Activated CD4-positive, alpha-beta memory T cell treated with anti-CD3 and anti-CD28 coated beads for 36 hours (primary cell): ENCODE results near the gene TRIM66. TPM values are rescaled to one million over a fixed set of nuclear protein-coding genes. Genes with fewer than 3 reads are reported as not detected.

Source experiments
- CTCF ChIA-PET: fragments of 350-600 bp; sonication (Branson Sonifier 250); formaldehyde crosslinking; loops from one replicate; lab custom pipeline; 2021; ENCODE audit warnings: antibody characterized with exemption, inconsistent platforms; lab: Charles Lee
- POLR2A ChIA-PET: fragments of 350-600 bp; sonication (Branson Sonifier 250); formaldehyde crosslinking; loops from one replicate; lab custom pipeline; 2021; ENCODE audit warnings: antibody characterized with exemption; lab: Charles Lee
- DNase-seq: peaks from one replicate; pipeline ENCODE4 v3.0.0-alpha.2; 2020
- H3K27ac Mint-ChIP-seq: one replicate; pipeline ENCODE4 v1.8.0; 2021; ENCODE audit warnings: mixed read lengths
- H3K27me3 Mint-ChIP-seq: one replicate; pipeline ENCODE4 v1.8.0; 2021; ENCODE audit warnings: mixed read lengths
- H3K36me3 Mint-ChIP-seq: one replicate; pipeline ENCODE4 v1.8.0; 2021; ENCODE audit warnings: mixed read lengths
- H3K4me1 Mint-ChIP-seq: one replicate; pipeline ENCODE4 v1.8.0; 2021; ENCODE audit warnings: low read depth, mixed read lengths
- H3K4me3 Mint-ChIP-seq: one replicate; pipeline ENCODE4 v1.8.0; 2021; ENCODE audit warnings: mild to moderate bottlenecking, mixed read lengths
- H3K9me3 Mint-ChIP-seq: one replicate; pipeline ENCODE4 v1.8.0; 2021; ENCODE audit warnings: mixed read lengths
- intact Hi-C: fragments of 100-400 bp; cut with micrococcal nuclease; formaldehyde crosslinking; loops from one replicate; pipeline ENCODE4 v1.15.1; 2023
- total RNA-seq, 2 experiments: library from RNA; stranded (reverse); gene quantifications; one replicate each; pipeline ENCODE4 v1.2.3, GENCODE V29; 2021

Gene TRIM66
- total RNA-seq, 2 experiments from 2014 or later, result 18.3 to 24.2 TPM

GRCh38 chr11:8638300-8638699, 44.2 kb downstream of the TRIM66 start:
- Mint-ChIP-seq H3K27me3 (no peaks in the 10 kb centered on the region), H3K36me3 (peaks cover 56% of the 10 kb centered on the region), H3K4me1 (no peaks in the 10 kb centered on the region), H3K27ac (no peak overlapping the region), H3K9me3 (peaks cover 5% of the 10 kb centered on the region), H3K4me3 (no peak overlapping the region)
- ChIA-PET CTCF (no interaction called here), POLR2A (no interaction called here)
- no peak for DNase-seq
- intact Hi-C loops, result no loop called here

- no peak for DNase-seq
- H3K4me3 Mint-ChIP-seq, result no peak overlapping the region
- POLR2A ChIA-PET, result no interaction called here
- no peaks in the 10 kb centered on the region for H3K27me3 Mint-ChIP-seq
- H3K9me3 Mint-ChIP-seq, result peaks cover 5% of the 10 kb centered on the region
- CTCF ChIA-PET, result interaction anchor here (0.7 kb wide), 1 partner anchor 871 kb away, joined by 3 read pairs; no protein-coding TSS in a partner anchor
- H3K36me3 Mint-ChIP-seq, result peaks cover 48% of the 10 kb centered on the region
- intact Hi-C loops, result no loop called here
- no peak overlapping the region for H3K27ac Mint-ChIP-seq
- H3K4me1 Mint-ChIP-seq, result no peaks in the 10 kb centered on the region
Observed at GRCh38 chr11:8636127-8636526, 46.3 kb downstream of the TRIM66 start.

GRCh38 chr11:8634498-8634897, 48.0 kb downstream of the TRIM66 start:
- peaks cover 48% of the 10 kb centered on the region for H3K36me3 Mint-ChIP-seq
- peaks cover 5% of the 10 kb centered on the region for H3K9me3 Mint-ChIP-seq
- POLR2A ChIA-PET, result no interaction called here

GRCh38 chr11:8631395-8632118, 50.9 kb downstream of the TRIM66 start:
- H3K9me3 Mint-ChIP-seq, result peaks cover 5% of the 10 kb centered on the region
- H3K4me3 Mint-ChIP-seq, result no peak overlapping the region
- intact Hi-C loops, result no loop called here
- H3K27me3 Mint-ChIP-seq, result no peaks in the 10 kb centered on the region
- no peaks in the 10 kb centered on the region for H3K4me1 Mint-ChIP-seq
- peaks cover 26% of the 10 kb centered on the region for H3K36me3 Mint-ChIP-seq
- DNase-seq, result no peak
- ChIA-PET POLR2A (no interaction called here), CTCF (interaction anchor here (1.3 kb wide), 1 partner anchor 328 kb away, joined by 3 read pairs; no protein-coding TSS in a partner anchor)
- no peak overlapping the region for H3K27ac Mint-ChIP-seq

More at GRCh38 chr11:8634498-8634897, 48.0 kb downstream of the TRIM66 start:
- Mint-ChIP-seq H3K4me1 (no peaks in the 10 kb centered on the region), H3K4me3 (no peak overlapping the region), H3K27me3 (no peaks in the 10 kb centered on the region), H3K27ac (no peak overlapping the region)
- CTCF ChIA-PET, result no interaction called here
- intact Hi-C loops, result no loop called here
- DNase-seq, result no peak

GRCh38 chr11:8624698-8625097, 57.8 kb downstream of the TRIM66 start:
- H3K4me1 Mint-ChIP-seq, result no peaks in the 10 kb centered on the region
- ChIA-PET CTCF (no interaction called here), POLR2A (no interaction called here)
- H3K27ac Mint-ChIP-seq, result no peak overlapping the region
- no peak for DNase-seq
- intact Hi-C loops, result no loop called here
- H3K36me3 Mint-ChIP-seq, result peaks cover 22% of the 10 kb centered on the region
- no peaks in the 10 kb centered on the region for H3K27me3 Mint-ChIP-seq
- H3K9me3 Mint-ChIP-seq, result no peaks in the 10 kb centered on the region
- no peak overlapping the region for H3K4me3 Mint-ChIP-seq

GRCh38 chr11:8621147-8621546, 61.3 kb downstream of the TRIM66 start:
- ChIA-PET POLR2A (no interaction called here), CTCF (no interaction called here)

GRCh38 chr11:8617063-8617462, 65.4 kb downstream of the TRIM66 start:
- CTCF ChIA-PET, result no interaction called here
- intact Hi-C loops, result no loop called here
- H3K27ac Mint-ChIP-seq, result no peak overlapping the region

More at GRCh38 chr11:8621147-8621546, 61.3 kb downstream of the TRIM66 start:
- Mint-ChIP-seq H3K4me1 (no peaks in the 10 kb centered on the region), H3K4me3 (no peak overlapping the region), H3K36me3 (peaks cover 32% of the 10 kb centered on the region), H3K27ac (no peak overlapping the region), H3K27me3 (no peaks in the 10 kb centered on the region), H3K9me3 (no peaks in the 10 kb centered on the region)
- DNase-seq, result no peak
- intact Hi-C loops, result no loop called here

GRCh38 chr11:8615291-8616032, 67.0 kb downstream of the TRIM66 start:
- Mint-ChIP-seq H3K27me3 (no peaks in the 10 kb centered on the region), H3K9me3 (no peaks in the 10 kb centered on the region), H3K4me3 (no peak overlapping the region), H3K27ac (no peak overlapping the region), H3K4me1 (peaks cover 3% of the 10 kb centered on the region), H3K36me3 (peaks cover 15% of the 10 kb centered on the region)
- no peak for DNase-seq
- ChIA-PET POLR2A (no interaction called here), CTCF (no interaction called here)
- intact Hi-C loops, result no loop called here

More at GRCh38 chr11:8617063-8617462, 65.4 kb downstream of the TRIM66 start:
- no peak for DNase-seq
- POLR2A ChIA-PET, result no interaction called here
- peaks cover 18% of the 10 kb centered on the region for H3K36me3 Mint-ChIP-seq
- H3K27me3 Mint-ChIP-seq, result no peaks in the 10 kb centered on the region
- no peaks in the 10 kb centered on the region for H3K9me3 Mint-ChIP-seq
- H3K4me1 Mint-ChIP-seq, result no peaks in the 10 kb centered on the region
- H3K4me3 Mint-ChIP-seq, result no peak overlapping the region

- Mint-ChIP-seq H3K4me1 (peaks cover 3% of the 10 kb centered on the region), H3K36me3 (peaks cover 14% of the 10 kb centered on the region), H3K4me3 (no peak overlapping the region), H3K27ac (no peak overlapping the region), H3K27me3 (no peaks in the 10 kb centered on the region), H3K9me3 (no peaks in the 10 kb centered on the region)
- intact Hi-C loops, result no loop called here
- DNase-seq, result no peak
- CTCF ChIA-PET, result no interaction called here
- POLR2A ChIA-PET, result no interaction called here
Observed at GRCh38 chr11:8614497-8614896, 68.0 kb downstream of the TRIM66 start.

- intact Hi-C loops, result no loop called here
- Mint-ChIP-seq H3K4me3 (no peak overlapping the region), H3K27me3 (no peaks in the 10 kb centered on the region), H3K27ac (no peak overlapping the region), H3K9me3 (no peaks in the 10 kb centered on the region), H3K36me3 (peaks cover 12% of the 10 kb centered on the region), H3K4me1 (peaks cover 3% of the 10 kb centered on the region)
- CTCF ChIA-PET, result no interaction called here
- DNase-seq, result no peak
- POLR2A ChIA-PET, result no interaction called here
Observed at GRCh38 chr11:8613036-8613435, 69.4 kb downstream of the TRIM66 start.

GRCh38 chr11:8612522-8612921, 69.9 kb downstream of the TRIM66 start:
- H3K27ac Mint-ChIP-seq, result no peak overlapping the region
- peaks cover 3% of the 10 kb centered on the region for H3K4me1 Mint-ChIP-seq
- POLR2A ChIA-PET, result no interaction called here
- H3K36me3 Mint-ChIP-seq, result peaks cover 8% of the 10 kb centered on the region
- no peak overlapping the region for H3K4me3 Mint-ChIP-seq
- CTCF ChIA-PET, result interaction anchor here (1.2 kb wide), 1 partner anchor 347 kb away, joined by 3 read pairs; no protein-coding TSS in a partner anchor
- DNase-seq, result no peak
- H3K9me3 Mint-ChIP-seq, result no peaks in the 10 kb centered on the region
- intact Hi-C loops, result no loop called here
- H3K27me3 Mint-ChIP-seq, result no peaks in the 10 kb centered on the region

GRCh38 chr11:8610532-8611116, 71.8 kb downstream of the TRIM66 start:
- H3K9me3 Mint-ChIP-seq, result no peaks in the 10 kb centered on the region
- intact Hi-C loops, result no loop called here
- peaks cover 3% of the 10 kb centered on the region for H3K4me1 Mint-ChIP-seq
- H3K27ac Mint-ChIP-seq, result no peak overlapping the region
- POLR2A ChIA-PET, result no interaction called here
- DNase-seq, result peak; percentile 27
- CTCF ChIA-PET, result no interaction called here
- H3K4me3 Mint-ChIP-seq, result no peak overlapping the region
- peaks cover 2% of the 10 kb centered on the region for H3K27me3 Mint-ChIP-seq
- no peaks in the 10 kb centered on the region for H3K36me3 Mint-ChIP-seq
